Stimulated activated CD4-positive, alpha-beta T cell treated with anti-CD3 and anti-CD28 coated beads, Interleukin-2, amount 100 ng/mL, for 24 hours (primary cell): ENCODE results near the gene KRT16.
"Not testable (repeated sequence)": the region's sequence is repeated elsewhere in the genome, so short reads cannot be mapped to it uniquely, and the experiment has no call there.

Experiments
- DNase-seq, 2 donors: peaks; one replicate each; pipeline ENCODE4 v3.0.0-alpha.2; 2020

The KRT16 gene

DNA sequence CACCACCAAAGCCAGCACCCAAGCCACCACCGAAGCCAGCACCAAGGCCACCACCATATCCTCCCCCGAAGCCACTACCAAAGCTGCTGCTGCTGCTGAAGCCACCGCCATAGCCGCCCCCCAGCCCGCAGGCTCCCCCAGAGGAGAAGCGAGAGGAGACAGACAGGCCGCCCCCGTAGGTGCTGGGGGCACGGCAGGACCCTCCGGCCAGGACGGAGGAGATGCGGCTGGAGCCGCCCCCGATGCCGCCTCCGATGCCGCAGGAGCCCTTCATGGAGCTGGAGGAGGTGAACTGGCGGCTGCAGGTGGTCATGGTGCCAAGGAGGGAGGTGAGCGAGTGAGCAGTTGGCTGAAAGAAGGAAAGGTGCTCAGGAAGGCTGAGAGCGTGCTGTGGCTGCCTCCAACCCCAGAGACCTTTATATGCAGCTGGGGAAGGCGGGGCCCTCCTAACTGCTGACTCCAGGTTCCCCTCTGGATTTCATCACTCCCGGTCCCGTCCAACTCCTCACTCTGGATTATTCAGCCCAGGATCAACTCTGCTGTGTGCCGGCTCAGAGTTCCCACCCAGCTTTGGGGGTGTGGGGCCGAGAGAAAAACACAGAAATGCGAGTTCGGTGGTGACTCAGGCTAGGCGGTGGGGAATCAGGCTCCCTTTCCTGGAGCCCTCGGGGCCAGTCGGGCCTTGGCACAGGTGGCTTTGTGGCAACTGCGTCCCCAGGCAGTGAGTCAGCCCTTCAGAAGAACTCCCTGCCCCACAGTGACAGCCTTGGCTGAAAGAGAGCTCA is at the start of gene KRT16:
KRT16 (minus strand) TSS at position 392 of the 785 bp plus-strand sequence; CDS start at position 313, 79 bp downstream.
- not testable (repeated sequence) for DNase-seq

DNA sequence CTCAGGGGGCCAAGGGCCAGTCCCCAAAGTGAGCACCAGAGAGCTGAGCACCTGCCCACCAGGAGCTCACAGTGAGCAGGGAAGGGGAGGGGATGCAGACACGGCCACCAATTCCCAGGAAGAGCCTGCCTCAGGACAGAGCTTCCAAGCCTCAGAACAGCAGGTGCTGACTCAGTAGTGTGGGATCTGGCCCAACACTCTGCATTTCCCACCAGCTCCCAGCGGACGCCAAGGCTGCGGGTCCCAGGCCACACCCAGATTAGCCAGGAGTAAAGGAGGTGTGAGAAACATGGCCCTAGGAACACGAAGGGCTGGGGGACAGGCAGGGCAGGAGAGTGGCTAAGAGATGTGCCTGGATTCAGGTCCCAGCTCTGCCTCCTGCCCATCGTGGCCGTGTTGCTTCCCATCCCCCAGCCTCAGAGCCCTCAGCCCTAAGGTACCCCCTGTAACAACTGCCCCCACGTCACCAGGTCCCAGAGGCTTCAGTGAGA is 47.7 kb upstream of the KRT16 start:
- DNase-seq = no peak

DNA sequence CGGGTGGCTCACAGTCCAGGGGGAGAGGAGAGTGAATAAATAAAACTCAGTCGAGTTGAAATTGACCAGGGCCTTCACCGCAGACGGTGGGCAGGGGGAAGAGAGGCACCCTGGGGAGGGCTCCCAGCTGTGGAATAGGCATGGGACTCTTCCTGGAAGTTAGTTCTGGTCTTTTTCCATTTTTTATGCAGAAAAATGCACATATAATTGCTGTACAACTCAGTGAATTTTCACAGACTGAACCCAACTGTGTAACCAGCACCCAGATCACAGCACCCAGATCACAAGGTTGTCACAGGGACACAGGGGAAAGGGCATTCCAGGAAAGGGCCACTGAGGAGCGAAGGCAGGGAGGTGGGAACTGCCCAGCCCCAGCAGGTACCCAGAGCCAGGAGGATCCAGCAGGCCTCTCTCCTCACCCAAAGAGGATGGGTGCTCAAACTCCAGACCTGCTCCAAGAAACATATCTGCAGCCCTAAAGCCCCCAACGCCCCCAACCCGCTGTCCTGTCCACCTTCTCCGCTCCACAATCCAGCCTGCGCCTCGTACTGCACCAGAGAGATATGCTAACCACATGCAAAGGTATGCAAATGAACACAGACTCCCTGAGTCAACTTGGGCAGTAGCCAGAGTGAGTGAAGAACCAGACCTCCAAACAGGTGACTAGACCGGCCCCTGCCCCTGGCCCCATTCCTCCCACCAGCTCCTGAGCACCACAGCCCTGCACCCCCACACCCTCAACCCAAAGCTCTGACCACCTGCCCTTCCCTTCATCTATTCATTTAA is 47.1 kb upstream of the KRT16 start:
- DNase-seq = no peak

DNA sequence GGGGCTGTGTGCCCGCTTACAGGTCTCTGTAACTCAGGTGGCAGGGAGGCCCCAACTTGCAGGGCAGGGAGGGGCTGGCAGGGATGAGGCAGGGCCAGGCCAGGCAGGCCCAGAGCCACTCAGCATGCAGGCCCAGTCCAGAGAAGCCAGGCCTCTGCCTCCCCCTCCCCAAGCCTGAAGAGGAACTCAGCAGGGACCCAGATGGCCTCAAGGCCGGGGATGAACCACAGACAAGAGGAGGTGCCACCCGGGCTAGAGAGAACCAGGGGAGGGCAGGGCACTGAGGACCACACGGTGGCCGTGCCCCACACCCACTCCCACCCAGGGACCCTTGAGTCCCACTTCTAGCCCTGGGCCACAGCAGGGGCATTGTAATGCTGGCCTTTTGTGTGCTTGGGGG is 46.3 kb upstream of the KRT16 start:
- no peak for DNase-seq

DNA sequence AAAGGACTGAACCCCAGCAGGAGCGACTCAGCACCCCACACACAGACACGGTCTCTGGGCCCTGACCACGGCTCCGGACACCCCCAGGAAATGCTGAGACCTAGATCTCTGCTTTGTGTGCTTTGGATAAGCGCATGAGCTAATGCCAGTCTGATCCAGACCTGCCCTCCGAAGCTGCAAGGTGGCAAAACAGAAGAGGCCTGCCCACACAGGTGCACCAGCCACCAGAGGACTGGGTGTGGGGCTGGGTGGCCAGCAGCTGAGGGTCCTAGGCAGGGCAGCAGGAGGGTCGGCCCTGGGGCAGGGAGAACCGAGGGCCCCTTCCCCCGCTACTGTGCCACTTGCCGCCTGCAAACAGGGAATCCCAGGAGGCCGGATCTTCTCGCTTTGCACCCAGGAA is 45.4 kb upstream of the KRT16 start:
- no peak for DNase-seq

DNA sequence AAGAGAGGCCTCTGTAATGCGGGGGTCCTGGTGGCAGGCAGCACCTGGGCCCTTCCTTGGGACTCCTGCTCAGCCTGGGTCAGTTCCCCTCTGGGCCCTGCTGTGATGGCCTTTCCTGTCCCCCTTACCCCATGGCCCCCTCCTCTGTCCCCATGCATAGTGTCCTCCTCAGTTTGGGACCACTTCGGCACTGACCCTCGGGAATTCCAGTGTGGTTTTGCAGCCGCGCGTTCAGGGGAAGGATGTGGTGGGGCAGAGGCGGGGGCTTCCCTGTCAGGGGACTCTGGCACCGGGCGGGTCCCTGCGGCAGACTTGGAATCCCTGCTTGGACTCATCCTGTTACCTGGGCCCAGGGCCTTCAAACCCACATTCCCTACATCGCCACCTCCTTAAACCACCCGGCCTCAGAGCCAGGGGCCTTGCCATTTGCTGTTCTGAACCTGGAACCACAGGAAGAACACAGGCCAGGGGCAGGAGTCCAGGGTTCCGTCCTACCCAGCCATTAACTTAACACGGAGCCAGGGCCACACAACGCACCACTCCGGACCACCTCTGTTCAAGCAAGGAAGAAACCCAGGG is 44.7 kb upstream of the KRT16 start:
- no peak for DNase-seq

DNA sequence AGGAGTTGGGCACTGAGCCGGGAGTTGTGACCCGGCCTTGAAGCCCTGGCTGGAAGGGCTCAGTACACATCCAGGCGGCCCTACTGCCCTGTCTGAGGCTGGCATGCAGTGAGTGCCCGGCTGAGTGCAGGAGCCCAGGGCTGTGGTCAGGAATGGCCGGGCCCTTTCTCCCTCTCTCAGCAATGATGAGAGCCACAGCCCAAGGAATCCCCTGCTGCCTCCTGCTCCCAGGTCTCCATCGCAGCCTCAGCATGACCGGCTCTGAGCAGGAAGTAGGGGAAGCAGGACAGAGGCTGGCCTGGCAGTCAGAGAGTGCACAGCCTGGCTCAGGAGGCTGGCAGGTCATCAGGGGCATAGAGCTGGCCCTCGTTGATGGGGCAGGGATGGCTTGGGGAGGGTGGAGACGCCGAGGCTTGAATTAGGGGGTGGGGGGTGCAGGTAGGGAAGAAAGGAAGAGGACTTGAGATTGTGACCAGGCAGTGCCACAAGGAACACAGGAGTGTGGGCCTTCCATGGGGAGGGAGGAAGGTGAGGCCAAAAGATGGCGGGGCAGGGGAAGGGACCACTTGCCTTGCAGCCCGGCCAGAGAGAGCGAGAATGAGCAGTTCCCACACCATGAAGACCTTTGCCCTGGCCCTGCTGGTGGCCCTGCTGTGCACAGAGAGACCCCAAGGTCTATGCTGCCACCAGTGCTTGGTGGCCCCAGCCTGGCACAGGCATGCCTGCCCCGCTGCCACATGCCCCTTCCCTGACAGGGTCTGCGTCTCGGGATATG is 43.9 kb upstream of the KRT16 start:
- no peak for DNase-seq

DNA sequence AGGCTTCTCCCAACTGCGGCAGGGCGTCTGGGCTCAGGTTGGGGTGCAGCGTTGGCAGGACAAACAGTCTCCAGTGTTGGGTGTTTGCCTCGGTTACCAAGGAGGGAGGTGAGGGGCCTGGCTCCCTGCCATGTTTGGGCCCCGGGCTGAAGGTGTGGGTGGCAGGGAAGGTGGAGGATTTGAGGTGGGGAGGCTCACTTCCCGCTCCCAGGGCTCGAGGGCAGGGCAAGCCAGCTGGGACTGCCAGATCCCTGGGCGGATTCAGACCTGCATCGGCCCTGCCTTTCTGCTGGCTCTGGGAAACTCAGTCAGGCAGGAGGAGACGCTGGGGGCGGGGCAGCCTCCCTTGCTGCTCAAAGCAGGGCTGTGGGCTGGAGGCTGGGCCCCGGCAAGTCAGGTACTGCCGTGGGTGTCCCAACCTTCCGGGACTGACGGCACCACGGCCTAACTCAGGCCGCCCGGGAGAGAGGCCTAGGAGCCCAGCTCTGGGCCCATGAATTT is 43.1 kb upstream of the KRT16 start:
- DNase-seq = no peak

DNA sequence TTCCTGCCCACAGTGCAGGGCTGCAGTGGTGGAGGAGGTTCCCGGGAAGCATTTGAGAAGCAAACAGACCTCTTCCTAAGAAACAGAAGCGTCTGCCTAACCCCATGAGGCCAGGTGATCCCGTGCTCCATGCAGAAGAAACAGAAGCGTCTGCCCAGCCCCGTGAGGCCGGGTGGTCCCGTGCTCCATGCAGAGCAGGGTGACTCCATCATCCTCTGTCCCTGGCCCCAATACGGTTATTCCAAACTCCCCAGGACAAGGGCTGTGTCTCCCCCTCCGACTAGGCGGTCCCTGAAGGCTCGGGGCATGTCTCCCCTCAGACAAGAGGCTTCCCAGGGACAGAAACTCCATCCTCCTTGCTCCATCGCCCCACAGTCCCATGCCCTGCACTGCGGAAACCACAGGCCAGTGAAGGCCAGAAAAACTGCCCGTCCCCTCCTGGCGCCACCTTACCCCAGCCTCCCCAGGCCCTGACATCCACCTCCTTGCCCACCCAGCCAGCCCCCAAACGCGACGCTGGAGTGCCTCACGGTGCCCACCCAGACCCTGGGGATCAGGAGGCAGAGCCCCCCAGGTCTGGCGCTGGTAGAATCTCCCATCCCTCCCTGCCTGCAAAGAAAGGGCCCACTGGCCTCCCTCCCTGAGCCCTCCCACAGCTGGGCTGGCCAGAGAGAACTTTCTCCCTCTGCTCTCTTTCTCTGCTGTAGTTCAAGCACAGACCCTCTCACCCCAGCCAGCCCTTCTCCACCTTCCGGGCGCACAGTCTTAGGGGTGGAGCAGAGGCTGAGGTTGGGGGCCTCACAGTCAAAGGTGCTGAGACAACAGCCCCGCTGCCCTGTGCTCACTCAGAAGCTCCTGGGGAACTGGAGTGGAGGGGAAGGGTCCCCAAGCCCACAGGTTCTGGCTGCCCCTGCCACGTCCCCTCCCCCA is 42.4 kb upstream of the KRT16 start:
- no peak for DNase-seq

DNA sequence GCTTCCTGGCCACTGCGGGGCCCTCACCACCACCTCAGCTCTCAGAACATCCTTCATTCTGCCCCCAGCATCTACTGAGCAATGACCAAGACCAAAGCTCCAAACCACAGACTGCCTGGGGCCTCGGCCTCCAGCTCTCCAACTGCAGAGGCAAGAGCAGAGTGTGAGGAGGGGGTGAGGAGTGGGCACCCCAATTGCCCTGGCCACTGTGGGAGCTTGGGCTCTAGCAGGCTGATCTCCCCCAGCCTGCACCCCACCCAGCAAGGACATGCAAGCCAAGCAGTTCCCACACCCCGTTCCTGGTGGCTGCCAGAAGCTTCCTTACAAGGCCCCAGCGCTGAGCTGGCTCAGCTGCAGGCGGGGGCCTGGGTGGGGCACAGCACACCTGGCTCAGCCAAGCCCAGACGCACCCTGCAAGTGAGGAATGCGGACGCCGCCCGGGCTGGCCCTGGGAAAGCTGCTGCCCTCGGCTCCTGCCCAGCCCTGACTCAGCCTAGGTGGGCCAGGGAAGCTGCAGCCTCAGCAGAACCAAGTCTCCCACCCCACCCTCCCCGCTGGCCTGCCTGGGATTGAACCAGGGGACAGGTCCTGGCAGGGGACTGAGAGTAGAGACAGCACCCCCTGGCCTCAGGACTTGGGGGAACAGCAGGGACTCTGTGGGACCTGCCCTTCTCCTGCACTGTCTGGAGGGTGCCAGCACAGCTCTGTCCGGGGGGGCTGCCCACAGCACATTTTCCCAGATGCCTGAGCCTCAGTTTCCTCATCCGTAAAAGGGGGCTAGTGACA is 41.5 kb upstream of the KRT16 start:
- DNase-seq = no peak

DNA sequence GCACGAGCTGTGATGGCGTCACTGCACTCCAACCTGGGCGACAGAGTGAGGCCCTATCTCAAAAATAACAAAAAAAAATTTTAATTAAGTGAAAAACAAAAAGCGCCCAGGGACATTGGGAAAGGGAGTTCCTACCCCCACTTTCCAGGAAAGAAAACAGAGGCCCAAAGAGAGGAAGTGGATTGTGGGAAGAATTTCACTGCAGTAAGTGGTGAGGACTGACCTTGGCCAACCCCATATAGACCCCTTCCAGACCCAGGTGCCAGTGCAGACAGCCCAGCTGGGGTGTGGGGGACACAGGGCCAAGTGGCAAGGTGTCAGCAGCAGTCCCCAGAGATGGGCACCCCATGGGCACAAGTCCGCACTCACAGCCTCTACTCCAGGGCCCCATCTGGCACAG is 40.9 kb upstream of the KRT16 start:
- no peak for DNase-seq

DNA sequence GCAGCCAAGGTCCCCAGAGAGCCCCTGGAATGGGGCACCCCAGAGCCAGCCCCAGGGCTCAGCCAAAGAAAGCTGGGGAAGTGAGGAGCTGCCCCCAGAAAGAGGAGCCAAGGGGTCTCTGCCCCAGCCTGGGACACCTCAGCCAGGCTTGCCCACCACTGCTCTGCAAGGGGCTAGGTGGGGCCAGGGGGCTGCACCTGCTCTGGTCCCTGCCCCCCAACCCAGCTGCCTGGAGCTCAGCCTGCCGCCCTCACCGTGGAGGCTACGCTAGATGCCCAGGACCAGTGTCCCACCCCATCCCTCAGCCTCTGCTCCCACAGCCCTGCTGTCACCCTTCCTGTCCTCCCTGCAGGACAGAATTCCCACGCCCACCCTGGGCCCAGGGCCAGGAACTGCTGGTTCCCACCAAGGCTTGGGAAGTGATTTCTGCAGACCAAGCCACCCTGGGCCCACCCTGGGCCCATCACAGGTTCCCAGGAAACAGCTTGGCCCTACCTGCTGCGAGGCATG is 39.9 kb upstream of the KRT16 start:
- no peak for DNase-seq

DNA sequence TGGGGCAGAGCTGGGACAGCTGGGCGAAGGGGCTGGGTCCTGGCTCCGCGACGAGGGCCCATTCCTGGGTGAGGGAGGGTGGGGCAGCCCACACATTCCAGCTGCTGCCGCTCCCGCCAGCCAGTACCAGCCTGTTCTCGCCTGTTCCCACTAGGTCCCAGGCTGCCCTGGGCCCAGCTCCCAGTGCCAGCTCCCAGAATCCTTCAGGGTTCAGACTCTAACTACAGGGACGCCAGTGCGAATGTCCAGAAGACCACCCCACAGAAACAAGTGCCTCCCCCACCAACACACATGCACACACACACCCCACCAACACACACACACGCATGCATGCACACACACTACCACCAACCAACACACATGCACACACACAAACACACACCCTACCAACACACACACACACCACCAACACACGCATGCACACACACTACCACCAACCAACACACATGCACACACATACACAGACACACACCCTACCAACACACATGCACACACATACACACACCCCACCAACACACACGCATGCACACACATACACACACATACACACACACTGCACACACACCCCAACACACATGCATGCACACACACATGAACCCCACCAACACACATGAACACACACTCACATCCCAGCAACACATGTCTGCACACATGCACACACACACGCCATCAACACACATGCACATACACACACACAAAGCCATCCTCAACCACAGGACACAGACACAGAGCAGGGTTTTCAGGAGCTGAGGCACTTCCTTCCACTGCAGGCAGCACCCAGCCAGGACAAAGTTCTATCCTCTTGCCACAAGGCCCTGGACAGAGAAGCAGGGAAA is 39.3 kb upstream of the KRT16 start:
- DNase-seq = no peak

DNA sequence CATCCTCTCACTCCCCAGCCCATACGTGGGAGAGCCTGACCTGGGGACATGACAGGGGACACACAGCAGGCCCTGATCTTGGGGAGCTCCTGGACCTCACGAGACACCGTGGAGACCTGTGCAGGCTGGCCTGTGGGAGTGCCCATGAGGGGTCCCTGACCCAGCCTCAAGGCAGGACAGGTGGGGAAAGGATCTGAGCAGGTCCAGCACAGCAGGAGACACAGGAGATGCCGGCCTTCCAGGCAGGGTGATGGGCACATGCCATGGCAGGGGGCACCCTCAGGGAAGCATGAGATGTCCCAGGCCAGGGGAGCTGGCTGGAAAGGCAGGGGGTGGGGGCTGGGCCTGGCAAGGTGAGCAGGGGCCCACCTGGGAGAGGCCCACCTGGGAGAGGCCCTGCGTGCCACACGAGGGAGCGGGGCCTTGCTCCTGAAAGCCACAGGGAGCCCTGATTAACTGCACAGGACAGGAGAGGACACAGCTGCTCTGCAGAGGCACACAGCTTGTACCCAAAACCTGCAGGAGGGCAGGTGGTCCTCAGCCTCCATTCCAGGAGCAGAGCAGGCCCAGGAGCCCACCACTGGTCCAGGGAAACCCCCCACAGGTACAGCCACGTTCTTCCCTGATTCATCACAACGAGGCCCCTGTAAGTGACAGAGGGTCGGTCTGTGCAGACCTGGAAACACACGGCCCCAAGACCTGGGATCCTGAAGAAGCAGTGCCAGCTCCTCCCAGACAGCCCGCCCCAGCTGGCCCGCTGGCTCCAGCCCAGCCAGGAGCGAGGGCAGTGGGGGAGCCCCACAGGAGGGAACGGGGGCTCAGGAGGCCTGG is 38.4 kb upstream of the KRT16 start:
- no peak for DNase-seq

DNA sequence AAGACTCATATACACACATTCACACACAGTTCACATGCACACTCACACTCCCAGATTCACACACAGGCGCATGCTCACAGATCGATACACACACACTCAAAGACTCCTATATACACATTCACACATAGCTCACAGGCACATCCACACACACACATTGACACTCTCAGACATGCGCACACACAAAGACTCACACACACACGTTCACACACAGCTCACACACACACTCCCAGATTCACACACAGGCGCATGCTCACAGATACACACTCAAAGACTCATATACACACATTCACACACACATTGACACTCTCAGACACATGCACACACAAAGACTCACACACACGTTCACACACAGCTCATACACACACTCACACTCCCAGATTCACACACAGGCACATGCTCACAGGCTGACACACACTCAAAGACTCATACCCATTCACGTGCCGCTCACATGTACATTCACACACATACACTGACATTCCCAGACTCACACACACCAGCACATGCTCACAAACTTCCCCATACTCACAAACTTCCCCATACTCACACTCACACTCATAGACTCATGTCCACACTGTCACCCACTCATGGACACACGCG is 37.5 kb upstream of the KRT16 start:
- no peak for DNase-seq

DNA sequence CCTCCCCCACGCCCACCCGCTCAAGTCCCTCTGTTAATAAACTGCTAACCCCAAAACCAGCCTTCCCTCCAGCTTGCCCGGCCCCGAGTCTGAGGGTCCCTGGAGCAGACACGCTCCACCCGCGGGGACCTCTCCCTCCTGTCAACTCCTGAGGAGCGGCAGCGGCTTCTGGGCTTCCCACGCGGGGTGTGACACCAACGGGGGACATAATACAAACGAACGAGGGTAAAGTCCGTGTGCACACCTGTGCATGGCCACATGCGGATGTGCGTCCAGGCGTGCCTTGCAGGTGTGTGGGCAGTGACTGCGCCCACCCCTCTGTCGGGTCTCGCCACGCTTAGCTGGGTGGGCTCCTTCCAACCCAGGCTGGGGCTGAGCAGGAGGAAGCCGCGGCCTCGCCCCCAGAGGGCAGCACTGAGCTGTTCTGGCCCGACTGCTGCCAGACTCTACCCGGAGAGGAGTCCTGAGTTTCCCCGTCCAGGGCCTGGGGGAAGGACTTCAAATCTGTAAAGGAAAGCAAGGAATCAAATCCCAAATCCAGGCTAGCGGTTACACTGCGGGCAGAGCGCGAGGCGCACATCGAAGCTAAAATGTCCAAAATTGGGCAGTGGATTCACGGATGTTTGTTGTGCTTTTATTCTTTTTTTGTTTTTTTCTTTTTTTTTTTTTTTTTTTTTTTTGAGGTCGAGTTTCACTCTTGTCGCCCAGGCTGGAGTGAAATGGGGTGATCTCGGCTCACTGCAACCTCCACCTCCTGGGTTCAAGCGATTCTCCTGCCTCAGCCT is 36.0 kb upstream of the KRT16 start:
- DNase-seq = peak; percentile 91

DNA sequence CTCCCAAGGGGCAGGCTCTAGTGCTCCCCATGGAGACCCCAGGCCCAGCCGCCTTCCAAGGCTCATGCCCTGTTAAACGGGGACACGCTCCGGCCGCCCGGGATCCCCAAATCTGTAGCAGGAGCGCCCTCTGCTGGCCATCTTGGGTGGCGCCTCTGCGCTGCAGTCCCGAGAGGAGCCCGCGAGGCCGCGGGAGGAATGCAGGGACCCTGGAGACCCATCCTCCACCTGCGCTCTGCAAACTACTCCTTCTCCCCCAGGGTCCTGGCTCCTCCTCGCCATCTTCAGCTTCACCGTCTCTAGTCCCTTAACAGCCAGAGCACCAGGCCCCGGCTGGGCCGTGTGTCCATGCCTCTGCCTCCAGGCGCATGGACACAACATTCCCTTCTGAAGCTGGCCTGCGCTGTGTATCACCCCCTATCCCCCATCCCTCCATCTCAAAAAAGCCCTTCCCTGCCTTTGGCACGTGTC is 35.4 kb upstream of the KRT16 start:
- DNase-seq = peak; percentile 94 to 96
